Ovary (tissue), 9 donors: Measurements from ENCODE around the gene OSER1. TPM values are rescaled to one million over a fixed set of nuclear protein-coding genes. Genes with fewer than 3 reads are reported as not detected.
A peak's percentile ranks its signal among the peaks of the same experiment; 100 is the strongest.

Experiments used
- DNase-seq, 5 donors: peaks; one replicate each; pipeline ENCODE4 v3.0.0-alpha.2; 2019 to 2020
- H3K27ac ChIP-seq, 2 donors: fragments of 200-600 bp; one replicate each; pipeline versions ENCODE4 v1.5.1 to v1.8.0; 2019 to 2022
- H3K27me3 ChIP-seq: fragments of 200-600 bp; one replicate; pipeline ENCODE4 v1.8.0; 2022
- H3K36me3 ChIP-seq: fragments of 200-600 bp; sonication (generic); one replicate; pipeline ENCODE4 v1.5.1; 2019
- H3K4me1 ChIP-seq: one replicate; pipeline ENCODE4 v1.8.1; 2013; ENCODE audit warnings: mild to moderate bottlenecking, moderate library complexity; ENCODE audit not compliant: insufficient read depth
- H3K4me3 ChIP-seq: fragments of 200-600 bp; sonication (generic); one replicate; pipeline ENCODE4 v1.5.1; 2017
- H3K9me3 ChIP-seq, 2 donors: fragments of 200-600 bp in 1 of 2; sonication (generic) in 1 of 2; one replicate each; pipeline versions ENCODE4 v1.5.1 to v1.8.1; 2013 to 2019; ENCODE audit warnings: mild to moderate bottlenecking in 1 of 2, moderate library complexity in 1 of 2
- EP300 ChIP-seq: sonication (generic); formaldehyde crosslinking; IDR thresholded peaks from one replicate; pipeline ENCODE4 v1.6.1; 2017; ENCODE audit warnings: antibody characterized with exemption
- POLR2A ChIP-seq: fragments of 450-650 bp; IDR thresholded peaks from one replicate; pipeline ENCODE4 v1.6.1; 2017; ENCODE audit warnings: antibody characterized with exemption, mild to moderate bottlenecking, moderate library complexity
- WGBS, 3 donors: extraction: QIAGEN DNeasy Blood & Tissue Kit in 1 of 3; methylation state at CpG; one replicate each; pipeline versions ENCODE4 v1.1.5 to v1.1.7; 2013 to 2017; 5-methylcytosine and 5-hydroxymethylcytosine counted together
- intact Hi-C, 4 donors: fragments of 100-400 bp; cut with DNase I; formaldehyde crosslinking; loops; one replicate each; pipeline versions ENCODE4 v1.11.0 to v1.15.1; 2022 to 2023
- polyA plus RNA-seq, 2 donors: library from polyadenylated mRNA; stranded (reverse); fragments of 200-250 nt in 1 of 2; fragments of 350-450 nt in 1 of 2; fragmentation: Illumina TruSeq in 1 of 2; extraction: RNeasy Lipid Tissue Mini Kit (QIAGEN cat#74804) in 1 of 2; gene quantifications; one replicate each; pipeline ENCODE4 v1.2.3, GENCODE V29; 2013 to 2014
- total RNA-seq, 7 donors: library from RNA; depleted of rRNA in 2 of 7; stranded (reverse); fragments of >200 nt in 2 of 7; fragmentation: NEBNext Ultra II Directional in 3 of 7; extraction: Animal tissue kit (Norgen Biotek cat#: 25700) in 3 of 7; gene quantifications; one replicate each; pipeline versions ENCODE4 v1.1.0 to v1.2.4, GENCODE V29; 2016 to 2023
- TF ChIP-seq, protein P1 (sequence below), 3 donors: fragments of 450-650 bp in 2 of 3; fragments of 200-600 bp in 1 of 3; IDR thresholded peaks; one replicate each; pipeline versions ENCODE4 v1.5.1 to v1.8.0; 2016 to 2022; ENCODE audit warnings: antibody characterized with exemption in 3 of 3, mild to moderate bottlenecking in 1 of 3
- donor health status: DM: no; HTN: no; CAD: no; lungs with moderate emphysema.
- donor health status: DM: no; HTN: no; CAD: no.
- donor health status: Bipolar disorder and iron deficiency.
- donor health status: DM: yes; HTN: yes; CAD: no.
- donor health status: DM: no; HTN: no; CAD: no.
- donor health status: DM: yes; HTN: yes; CAD: no.

OSER1 gene
- total and polyA plus RNA-seq, 9 donors, result 27.7 to 55.3 (median 39.5) TPM

DNA sequence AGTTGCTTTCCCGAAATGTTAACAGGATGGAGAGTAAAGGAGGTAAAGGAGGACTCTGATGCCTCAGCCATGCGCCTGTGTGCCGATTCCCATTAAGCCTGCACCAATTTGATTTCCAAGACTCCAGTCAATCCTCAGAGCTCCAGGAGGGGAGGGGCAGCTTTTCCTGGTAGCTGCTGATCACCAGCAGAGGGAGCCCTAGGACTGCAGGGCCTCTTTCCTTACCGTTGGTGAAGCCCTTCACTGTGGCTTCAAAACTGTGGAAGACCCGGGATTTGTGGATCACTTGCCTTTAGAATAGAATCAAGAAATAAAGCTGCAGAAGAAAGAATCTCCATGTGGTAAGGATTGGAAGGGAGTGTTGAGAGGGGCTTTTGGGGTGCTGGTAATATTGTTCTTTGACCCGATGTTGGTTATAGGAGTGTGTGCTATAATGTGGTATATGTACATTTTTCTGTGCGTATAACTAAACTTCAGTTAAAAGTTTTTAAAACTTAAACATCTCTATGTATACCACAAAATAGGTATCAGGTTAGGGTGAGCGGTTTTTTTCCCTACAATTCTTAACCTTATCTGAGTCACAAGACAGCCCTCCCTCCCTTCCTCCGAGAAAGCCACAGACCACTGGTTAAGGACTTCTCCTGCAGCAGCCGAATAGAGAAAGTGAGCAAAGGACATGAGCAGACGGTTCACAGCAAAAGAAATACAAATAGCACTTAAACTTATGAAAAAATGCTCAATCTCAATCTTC lies 6.9 kb upstream of the OSER1 start:
- intact Hi-C loops, result loop anchor here (1.0 to 10.0 kb wide), 8 partner anchors 93 to 397 kb away; partner anchors contain the start of gene FITM2 (in 3 of the 4)
- WGBS, 3 donors, result 59 to 60% (median 59%) methylated on average over 11 of the region's 11 CpGs
- H3K27ac ChIP-seq, result no peak overlapping the region
- H3K27me3 ChIP-seq, result no peaks in the 10 kb centered on the region
- DNase-seq, result peak; percentile 49 to 63 (median 59)
- no peak overlapping the region for H3K4me3 ChIP-seq
- H3K9me3 ChIP-seq, result no peaks in the 10 kb centered on the region
- H3K36me3 ChIP-seq, result no peaks in the 10 kb centered on the region
- TF ChIP-seq, protein P1, sequence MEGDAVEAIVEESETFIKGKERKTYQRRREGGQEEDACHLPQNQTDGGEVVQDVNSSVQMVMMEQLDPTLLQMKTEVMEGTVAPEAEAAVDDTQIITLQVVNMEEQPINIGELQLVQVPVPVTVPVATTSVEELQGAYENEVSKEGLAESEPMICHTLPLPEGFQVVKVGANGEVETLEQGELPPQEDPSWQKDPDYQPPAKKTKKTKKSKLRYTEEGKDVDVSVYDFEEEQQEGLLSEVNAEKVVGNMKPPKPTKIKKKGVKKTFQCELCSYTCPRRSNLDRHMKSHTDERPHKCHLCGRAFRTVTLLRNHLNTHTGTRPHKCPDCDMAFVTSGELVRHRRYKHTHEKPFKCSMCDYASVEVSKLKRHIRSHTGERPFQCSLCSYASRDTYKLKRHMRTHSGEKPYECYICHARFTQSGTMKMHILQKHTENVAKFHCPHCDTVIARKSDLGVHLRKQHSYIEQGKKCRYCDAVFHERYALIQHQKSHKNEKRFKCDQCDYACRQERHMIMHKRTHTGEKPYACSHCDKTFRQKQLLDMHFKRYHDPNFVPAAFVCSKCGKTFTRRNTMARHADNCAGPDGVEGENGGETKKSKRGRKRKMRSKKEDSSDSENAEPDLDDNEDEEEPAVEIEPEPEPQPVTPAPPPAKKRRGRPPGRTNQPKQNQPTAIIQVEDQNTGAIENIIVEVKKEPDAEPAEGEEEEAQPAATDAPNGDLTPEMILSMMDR (IDR thresholded peaks at IDR 0.05), result peak; percentile 34 to 60 (median 43)
- no peak for TF ChIP-seq EP300
- TF ChIP-seq POLR2A, result no peak
- H3K4me1 ChIP-seq, result peaks cover 3% of the 10 kb centered on the region

DNA sequence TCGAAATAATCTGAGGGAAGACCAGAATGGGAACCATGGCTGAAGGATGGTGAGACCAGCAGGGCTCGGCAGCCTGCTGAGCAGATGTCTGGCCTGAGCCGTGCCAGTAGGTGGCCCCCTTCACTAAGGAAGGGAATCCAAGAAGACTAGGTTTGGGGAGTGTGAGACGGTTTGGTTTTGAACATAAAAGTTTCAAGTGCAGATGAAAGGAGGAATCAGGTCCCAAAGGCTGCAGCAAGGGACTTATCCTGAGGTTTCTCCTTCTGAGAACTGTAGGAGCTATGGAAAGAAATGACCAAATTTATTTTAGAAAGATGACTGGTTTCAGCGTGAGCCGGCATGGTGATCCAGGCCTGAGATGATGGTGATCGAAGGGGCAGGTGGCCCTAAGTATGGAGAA lies 4.6 kb upstream of the OSER1 start:
- 43 to 50% (median 44%) methylated on average over 7 of the region's 7 CpGs for WGBS, 3 donors
- intact Hi-C loops, result loop anchor here (5.0 to 10.0 kb wide), 6 partner anchors 97 to 400 kb away; partner anchors contain the start of gene FITM2 (in 1 of the 4)

DNA sequence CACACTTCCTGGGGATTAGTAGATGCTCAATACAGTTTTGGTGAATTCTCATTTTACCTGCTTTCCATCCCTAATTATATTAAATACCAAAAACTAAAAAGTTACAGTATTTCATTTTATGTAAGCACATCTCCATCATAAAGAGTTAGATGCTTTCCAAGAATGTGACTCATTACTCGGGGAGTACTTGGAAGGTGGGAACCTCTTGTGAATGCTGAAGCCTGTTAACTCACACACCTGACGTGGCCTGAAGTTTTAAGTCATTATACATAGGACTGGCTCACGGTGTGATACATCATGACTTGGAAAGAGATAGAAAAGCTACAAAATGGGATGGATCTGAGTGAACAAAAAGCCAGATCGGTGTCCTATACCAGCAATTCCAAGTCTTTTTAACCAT lies 2.2 kb upstream of the OSER1 start:
- WGBS, 3 donors, result 65 to 77% (median 77%) methylated on average over 4 of the region's 4 CpGs
- Histone ChIP-seq H3K4me1 (peaks cover 1% of the 10 kb centered on the region), H3K9me3 (no peaks in the 10 kb centered on the region), H3K27me3 (no peaks in the 10 kb centered on the region), H3K36me3 (no peaks in the 10 kb centered on the region), H3K4me3 (no peak overlapping the region), H3K27ac (no peak overlapping the region)
- TF ChIP-seq EP300, result no peak
- TF ChIP-seq, protein P1 (IDR thresholded peaks at IDR 0.05), result no peak
- no peak for TF ChIP-seq POLR2A
- intact Hi-C loops, result loop anchor here in 3 of 4 donors (5.0 to 10.0 kb wide), 4 partner anchors 100 to 402 kb away; partner anchors contain the start of gene FITM2 (in 1 of the 3)
- no peak for DNase-seq

More for the DNA sequence above, 4.6 kb upstream of the OSER1 start:
- no peak overlapping the region for H3K4me3 ChIP-seq
- no peaks in the 10 kb centered on the region for H3K9me3 ChIP-seq
- H3K36me3 ChIP-seq, result no peaks in the 10 kb centered on the region
- H3K27ac ChIP-seq, result no peak overlapping the region
- H3K4me1 ChIP-seq, result peaks cover 3% of the 10 kb centered on the region
- H3K27me3 ChIP-seq, result no peaks in the 10 kb centered on the region
- TF ChIP-seq, protein P1 (IDR thresholded peaks at IDR 0.05), result peak; percentile 56 to 59 (median 57)
- TF ChIP-seq POLR2A (no peak), EP300 (no peak)
- peak; percentile 71 to 81 (median 78) for DNase-seq

DNA sequence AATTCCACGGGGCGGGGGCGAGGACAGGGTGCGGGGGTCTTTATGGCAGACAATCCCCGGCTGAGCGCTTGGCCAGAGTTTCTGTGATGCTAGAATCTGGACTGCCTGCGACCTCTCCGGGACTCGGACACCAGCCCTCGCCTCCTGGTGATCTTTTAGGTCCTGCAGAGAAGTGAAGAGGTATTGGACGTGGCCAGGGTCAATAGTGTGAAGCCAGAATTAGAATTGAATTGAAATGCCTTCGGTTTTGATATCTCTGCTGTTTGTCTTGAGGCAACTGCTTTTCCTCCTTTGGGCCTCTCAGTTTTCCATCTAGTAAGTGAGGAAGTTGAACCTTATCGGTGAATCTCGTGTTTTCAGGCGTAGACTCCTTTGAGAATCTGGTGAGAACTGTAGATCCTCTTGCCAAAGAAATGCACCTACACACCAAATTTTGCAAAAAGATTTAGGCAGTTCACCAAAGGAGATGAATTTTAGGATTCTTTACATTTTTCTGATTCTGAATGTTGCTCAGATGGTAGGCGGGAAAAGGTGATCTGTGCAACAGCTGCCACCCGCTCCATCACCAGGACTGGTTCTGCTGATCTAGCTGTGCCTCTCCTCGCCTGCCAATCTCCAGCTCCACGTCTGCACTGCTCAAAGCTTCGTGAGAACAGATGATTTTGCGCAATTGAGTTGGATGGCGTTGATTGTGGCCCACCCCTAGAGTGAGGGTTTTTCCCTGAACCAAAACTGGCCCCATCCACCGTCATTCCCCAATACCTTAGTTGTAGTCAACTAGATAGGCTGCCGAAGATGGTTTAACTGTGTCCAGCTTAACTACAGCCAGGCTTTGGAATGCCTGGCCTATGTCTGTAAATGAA lies 837 bp upstream of the OSER1 start:
- TF ChIP-seq, protein P1 (IDR thresholded peaks at IDR 0.05), result peak in 1 of 3 donors; percentile 35
- no peak for TF ChIP-seq EP300
- TF ChIP-seq POLR2A, result no peak
- WGBS, 3 donors, result 8 to 9% (median 8%) methylated on average over 24 of the region's 24 CpGs
- peak in 1 of 5 donors; percentile 37 for DNase-seq
- H3K4me1 ChIP-seq, result peaks cover 1% of the 10 kb centered on the region
- intact Hi-C loops, result loop anchor here in 3 of 4 donors (5.0 to 10.0 kb wide), 4 partner anchors 101 to 403 kb away; partner anchors contain the start of gene FITM2 (in 1 of the 3)
- H3K36me3 ChIP-seq, result no peaks in the 10 kb centered on the region
- H3K27me3 ChIP-seq, result no peaks in the 10 kb centered on the region
- H3K4me3 ChIP-seq, result peak overlapping the region; percentile 52
- H3K9me3 ChIP-seq, result no peaks in the 10 kb centered on the region
- H3K27ac ChIP-seq, result peak overlapping the region; percentile 85 to 98
